GM23338 (cell line): ENCODE measurements around the gene SLC4A7. TPM values are rescaled to one million over a fixed set of nuclear protein-coding genes. Genes with fewer than 3 reads are reported as not detected.

ENCODE experiments used
- ATAC-seq: fragments of 200-7000 bp; cut with Tn5 transposase; 3 replicates; pipeline ENCODE4 v1.9.1; 2020
- DNase-seq: peaks from one replicate; pipeline ENCODE4 v3.0.0-alpha.2; 2015; ENCODE audit warnings: low spot score
- H2AFZ ChIP-seq: fragments of 200-600 bp; sonication (generic); 2 replicates; pipeline ENCODE4 v1.8.0; 2016; ENCODE audit warnings: antibody characterized with exemption, mild to moderate bottlenecking, moderate library complexity
- H3F3A ChIP-seq: fragments of 200-600 bp; sonication (generic); replicated peaks from 2 replicates; pipeline ENCODE4 v1.8.0; 2017; ENCODE audit warnings: antibody characterized with exemption, mixed run types, low read depth
- H3K27ac ChIP-seq: fragments of 200-600 bp; sonication (generic); 2 replicates; pipeline ENCODE4 v1.6.1; 2016; ENCODE audit warnings: low read depth
- H3K27me3 ChIP-seq: fragments of 200-600 bp; sonication (generic); 2 replicates; pipeline ENCODE4 v1.8.0; 2016; ENCODE audit warnings: mild to moderate bottlenecking, mixed run types, moderate library complexity; ENCODE audit not compliant: insufficient read depth
- H3K36me3 ChIP-seq: fragments of 200-600 bp; sonication (generic); 2 replicates; pipeline ENCODE4 v1.8.0; 2016; ENCODE audit warnings: mild to moderate bottlenecking; ENCODE audit not compliant: insufficient read depth
- H3K4me1 ChIP-seq: fragments of 200-600 bp; sonication (generic); 2 replicates; pipeline ENCODE4 v1.8.0; 2016; ENCODE audit warnings: mild to moderate bottlenecking, moderate library complexity; ENCODE audit not compliant: insufficient read depth
- H3K4me2 ChIP-seq: fragments of 200-600 bp; sonication (generic); 2 replicates; pipeline ENCODE4 v1.7.1; 2017; ENCODE audit warnings: mixed run types
- H3K4me3 ChIP-seq: fragments of 200-600 bp; sonication (generic); 2 replicates; pipeline ENCODE4 v1.6.1; 2016; ENCODE audit warnings: mixed run types
- H3K79me2 ChIP-seq: fragments of 200-600 bp; sonication (generic); replicated peaks from 2 replicates; pipeline ENCODE4 v1.8.0; 2017; ENCODE audit warnings: mild to moderate bottlenecking; ENCODE audit not compliant: insufficient read depth
- H3K9me2 ChIP-seq: fragments of 200-600 bp; sonication (generic); 2 replicates; pipeline ENCODE4 v1.8.0; 2017; ENCODE audit not compliant: insufficient read depth
- H4K20me1 ChIP-seq: fragments of 200-600 bp; sonication (generic); replicated peaks from 2 replicates; pipeline ENCODE4 v1.8.0; 2017; ENCODE audit warnings: mild to moderate bottlenecking; ENCODE audit not compliant: insufficient read depth
- H3K27ac Mint-ChIP-seq: 2 replicates; pipeline ENCODE4 v1.8.0; 2020; ENCODE audit warnings: inconsistent platforms, mild to moderate bottlenecking, moderate library complexity, mixed read lengths
- H3K27me3 Mint-ChIP-seq: 3 replicates; pipeline ENCODE4 v1.8.0; 2022; ENCODE audit warnings: low read depth, mild to moderate bottlenecking, moderate library complexity, mixed read lengths, inconsistent platforms; ENCODE audit not compliant: insufficient read depth, poor library complexity
- H3K36me3 Mint-ChIP-seq: 3 replicates; pipeline ENCODE4 v1.8.0; 2021; ENCODE audit warnings: low read depth, mild to moderate bottlenecking, inconsistent platforms, moderate library complexity, mixed read lengths
- H3K4me1 Mint-ChIP-seq: 3 replicates; pipeline ENCODE4 v1.8.0; 2020; ENCODE audit warnings: mild to moderate bottlenecking, inconsistent platforms, mixed read lengths
- H3K4me3 Mint-ChIP-seq: 3 replicates; pipeline ENCODE4 v1.8.0; 2021; ENCODE audit warnings: moderate library complexity, mild to moderate bottlenecking, inconsistent platforms, mixed read lengths
- H3K9me3 Mint-ChIP-seq: 3 replicates; pipeline ENCODE4 v1.8.0; 2020; ENCODE audit warnings: moderate library complexity, mild to moderate bottlenecking, inconsistent platforms, mixed read lengths
- CREB1 ChIP-seq: fragments of 250-450 bp; sonication (Bioruptor Pico); IDR thresholded peaks from 2 replicates; pipeline ENCODE4 v1.5.0; 2020; ENCODE audit warnings: low read depth, mild to moderate bottlenecking, moderate library complexity
- CTCF ChIP-seq, 2 experiments: fragments of 200-600 bp in 1 of 2; sonication (generic) in 1 of 2; conservative IDR thresholded peaks; 2 replicates each; pipeline versions ENCODE4 v1.5.1 to v1.6.1; 2016 to 2017; ENCODE audit warnings: antibody characterized with exemption in 2 of 2, low read depth in 2 of 2, mild to moderate bottlenecking in 2 of 2, moderate library complexity in 1 of 2
- EZH2 ChIP-seq: fragments of 200-600 bp; sonication (generic); IDR thresholded peaks from one replicate; pipeline ENCODE4 v1.8.0; 2017; ENCODE audit warnings: antibody characterized with exemption, mild to moderate bottlenecking, low read depth; ENCODE audit not compliant: unreplicated experiment
- EZH2phosphoT487 ChIP-seq: fragments of 200-600 bp; sonication (generic); IDR thresholded peaks from one replicate; pipeline ENCODE4 v1.8.1; 2018; ENCODE audit warnings: antibody characterized with exemption; ENCODE audit not compliant: unreplicated experiment
- JUNB ChIP-seq: IDR thresholded peaks from one replicate; pipeline ENCODE4 v1.6.1; 2016; ENCODE audit warnings: antibody characterized with exemption; ENCODE audit not compliant: unreplicated experiment
- NANOG ChIP-seq: IDR thresholded peaks from 2 replicates; pipeline ENCODE4 v1.6.1; 2016; ENCODE audit warnings: antibody characterized with exemption, borderline replicate concordance
- POLR2AphosphoS5 ChIP-seq: IDR thresholded peaks from 2 replicates; pipeline ENCODE4 v1.6.1; 2016; ENCODE audit warnings: antibody characterized with exemption, low read depth
- STAT1 ChIP-seq: IDR thresholded peaks from one replicate; pipeline ENCODE4 v1.6.1; 2016; ENCODE audit warnings: antibody characterized with exemption; ENCODE audit not compliant: unreplicated experiment
- ZNF114 ChIP-seq: fragments of 250-450 bp; sonication (Bioruptor Pico); IDR thresholded peaks from 2 replicates; pipeline ENCODE4 v1.5.0; 2020; ENCODE audit warnings: mild to moderate bottlenecking, moderate library complexity
- ZNF331 ChIP-seq: fragments of 250-450 bp; sonication (Bioruptor Pico); IDR thresholded peaks from 2 replicates; pipeline ENCODE4 v1.5.0; 2020; ENCODE audit warnings: low read depth, mild to moderate bottlenecking, moderate library complexity
- polyA plus RNA-seq: library from polyadenylated mRNA; unstranded; fragments of >200 nt; fragmentation: Nextera tagmentation; extraction: Ambion mirVana; gene quantifications from 2 replicates; pipeline ENCODE4 v1.2.1, GENCODE V29; 2016
- total RNA-seq: library from RNA; depleted of rRNA; stranded (reverse); fragments of >200 nt; shearing (Covaris generic); gene quantifications from 2 replicates; pipeline ENCODE4 v1.2.3, GENCODE V29; 2014
- TF ChIP-seq, protein P1 (sequence below): IDR thresholded peaks from one replicate; pipeline ENCODE4 v1.6.1; 2018; ENCODE audit warnings: antibody characterized with exemption; ENCODE audit not compliant: unreplicated experiment
- TF ChIP-seq, protein P2 (sequence below): fragments of 250-450 bp; sonication (Bioruptor Pico); IDR thresholded peaks from 2 replicates; pipeline ENCODE4 v1.5.0; 2020; ENCODE audit warnings: mild to moderate bottlenecking, moderate library complexity
- TF ChIP-seq, protein P3 (sequence below): IDR thresholded peaks from 2 replicates; pipeline ENCODE4 v1.6.1; 2016; ENCODE audit warnings: antibody characterized with exemption

Gene SLC4A7
- total and polyA plus RNA-seq, 2 experiments from 2014 or later, result 44.4 to 101 TPM

DNA sequence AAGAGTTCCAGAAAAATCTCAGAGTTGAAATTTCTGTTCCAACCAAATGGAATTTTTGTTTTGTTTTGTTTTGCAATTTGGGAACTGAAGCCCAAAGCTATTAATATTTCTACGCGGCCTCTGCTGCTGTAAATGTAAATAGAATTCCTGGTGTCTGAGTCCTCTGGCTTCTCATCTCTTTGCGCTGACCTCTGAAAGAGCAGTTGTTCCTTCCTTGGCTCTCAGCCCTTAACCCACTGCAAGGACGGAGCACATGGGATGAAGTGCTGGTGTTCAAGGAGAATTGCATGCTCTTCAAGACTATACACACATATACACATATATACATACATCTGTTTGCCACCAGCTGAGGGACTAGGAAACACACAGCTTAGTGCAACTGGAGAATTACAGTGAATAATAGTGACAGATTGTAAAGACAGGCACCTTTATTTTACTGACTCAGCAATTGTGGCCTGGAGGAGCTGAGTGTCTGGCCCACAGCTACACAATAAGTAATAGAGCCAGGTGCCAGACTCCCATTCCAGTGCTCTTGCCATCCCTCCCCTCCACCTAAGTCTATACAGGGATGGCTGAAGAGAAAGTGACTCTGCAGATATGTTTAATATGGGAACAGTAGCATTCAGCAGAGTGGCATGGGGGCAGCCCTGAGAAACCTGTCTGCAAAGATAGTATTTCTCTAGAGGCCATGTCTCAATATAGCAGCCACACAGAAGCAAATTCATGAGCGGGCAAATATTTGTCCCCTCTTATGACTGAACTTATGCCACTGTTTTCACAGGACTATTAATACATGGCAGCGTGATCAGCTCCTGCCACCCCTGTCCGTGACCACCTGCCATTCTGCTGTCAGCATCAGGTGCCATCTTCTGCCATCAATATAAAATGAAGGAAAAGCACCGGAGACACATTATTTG lies 157.3 kb downstream of the SLC4A7 start:
- no peaks in the 10 kb centered on the region for H4K20me1 ChIP-seq
- peaks cover 5% of the 10 kb centered on the region; the same call in 1 of the 2 replicates for H3K9me2 ChIP-seq
- Mint-ChIP-seq H3K4me3 (no peak overlapping the region), H3K4me1 (no peaks in the 10 kb centered on the region), H3K27ac (no peak overlapping the region), H3K36me3 (peaks cover 9% of the 10 kb centered on the region; the same call in 2 of the 3 replicates), H3K27me3 (no peaks in the 10 kb centered on the region), H3K9me3 (peaks cover 11% of the 10 kb centered on the region)
- no peaks in the 10 kb centered on the region for H3K4me1 ChIP-seq
- H3K4me2 ChIP-seq, result no peak overlapping the region
- no peak for TF ChIP-seq CREB1 (CRISPR knock-in tag)
- no peak for TF ChIP-seq ZNF331 (CRISPR knock-in tag)
- TF ChIP-seq, protein P1, sequence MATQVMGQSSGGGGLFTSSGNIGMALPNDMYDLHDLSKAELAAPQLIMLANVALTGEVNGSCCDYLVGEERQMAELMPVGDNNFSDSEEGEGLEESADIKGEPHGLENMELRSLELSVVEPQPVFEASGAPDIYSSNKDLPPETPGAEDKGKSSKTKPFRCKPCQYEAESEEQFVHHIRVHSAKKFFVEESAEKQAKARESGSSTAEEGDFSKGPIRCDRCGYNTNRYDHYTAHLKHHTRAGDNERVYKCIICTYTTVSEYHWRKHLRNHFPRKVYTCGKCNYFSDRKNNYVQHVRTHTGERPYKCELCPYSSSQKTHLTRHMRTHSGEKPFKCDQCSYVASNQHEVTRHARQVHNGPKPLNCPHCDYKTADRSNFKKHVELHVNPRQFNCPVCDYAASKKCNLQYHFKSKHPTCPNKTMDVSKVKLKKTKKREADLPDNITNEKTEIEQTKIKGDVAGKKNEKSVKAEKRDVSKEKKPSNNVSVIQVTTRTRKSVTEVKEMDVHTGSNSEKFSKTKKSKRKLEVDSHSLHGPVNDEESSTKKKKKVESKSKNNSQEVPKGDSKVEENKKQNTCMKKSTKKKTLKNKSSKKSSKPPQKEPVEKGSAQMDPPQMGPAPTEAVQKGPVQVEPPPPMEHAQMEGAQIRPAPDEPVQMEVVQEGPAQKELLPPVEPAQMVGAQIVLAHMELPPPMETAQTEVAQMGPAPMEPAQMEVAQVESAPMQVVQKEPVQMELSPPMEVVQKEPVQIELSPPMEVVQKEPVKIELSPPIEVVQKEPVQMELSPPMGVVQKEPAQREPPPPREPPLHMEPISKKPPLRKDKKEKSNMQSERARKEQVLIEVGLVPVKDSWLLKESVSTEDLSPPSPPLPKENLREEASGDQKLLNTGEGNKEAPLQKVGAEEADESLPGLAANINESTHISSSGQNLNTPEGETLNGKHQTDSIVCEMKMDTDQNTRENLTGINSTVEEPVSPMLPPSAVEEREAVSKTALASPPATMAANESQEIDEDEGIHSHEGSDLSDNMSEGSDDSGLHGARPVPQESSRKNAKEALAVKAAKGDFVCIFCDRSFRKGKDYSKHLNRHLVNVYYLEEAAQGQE, result no peak
- no peak for TF ChIP-seq POLR2AphosphoS5
- TF ChIP-seq, protein P2, sequence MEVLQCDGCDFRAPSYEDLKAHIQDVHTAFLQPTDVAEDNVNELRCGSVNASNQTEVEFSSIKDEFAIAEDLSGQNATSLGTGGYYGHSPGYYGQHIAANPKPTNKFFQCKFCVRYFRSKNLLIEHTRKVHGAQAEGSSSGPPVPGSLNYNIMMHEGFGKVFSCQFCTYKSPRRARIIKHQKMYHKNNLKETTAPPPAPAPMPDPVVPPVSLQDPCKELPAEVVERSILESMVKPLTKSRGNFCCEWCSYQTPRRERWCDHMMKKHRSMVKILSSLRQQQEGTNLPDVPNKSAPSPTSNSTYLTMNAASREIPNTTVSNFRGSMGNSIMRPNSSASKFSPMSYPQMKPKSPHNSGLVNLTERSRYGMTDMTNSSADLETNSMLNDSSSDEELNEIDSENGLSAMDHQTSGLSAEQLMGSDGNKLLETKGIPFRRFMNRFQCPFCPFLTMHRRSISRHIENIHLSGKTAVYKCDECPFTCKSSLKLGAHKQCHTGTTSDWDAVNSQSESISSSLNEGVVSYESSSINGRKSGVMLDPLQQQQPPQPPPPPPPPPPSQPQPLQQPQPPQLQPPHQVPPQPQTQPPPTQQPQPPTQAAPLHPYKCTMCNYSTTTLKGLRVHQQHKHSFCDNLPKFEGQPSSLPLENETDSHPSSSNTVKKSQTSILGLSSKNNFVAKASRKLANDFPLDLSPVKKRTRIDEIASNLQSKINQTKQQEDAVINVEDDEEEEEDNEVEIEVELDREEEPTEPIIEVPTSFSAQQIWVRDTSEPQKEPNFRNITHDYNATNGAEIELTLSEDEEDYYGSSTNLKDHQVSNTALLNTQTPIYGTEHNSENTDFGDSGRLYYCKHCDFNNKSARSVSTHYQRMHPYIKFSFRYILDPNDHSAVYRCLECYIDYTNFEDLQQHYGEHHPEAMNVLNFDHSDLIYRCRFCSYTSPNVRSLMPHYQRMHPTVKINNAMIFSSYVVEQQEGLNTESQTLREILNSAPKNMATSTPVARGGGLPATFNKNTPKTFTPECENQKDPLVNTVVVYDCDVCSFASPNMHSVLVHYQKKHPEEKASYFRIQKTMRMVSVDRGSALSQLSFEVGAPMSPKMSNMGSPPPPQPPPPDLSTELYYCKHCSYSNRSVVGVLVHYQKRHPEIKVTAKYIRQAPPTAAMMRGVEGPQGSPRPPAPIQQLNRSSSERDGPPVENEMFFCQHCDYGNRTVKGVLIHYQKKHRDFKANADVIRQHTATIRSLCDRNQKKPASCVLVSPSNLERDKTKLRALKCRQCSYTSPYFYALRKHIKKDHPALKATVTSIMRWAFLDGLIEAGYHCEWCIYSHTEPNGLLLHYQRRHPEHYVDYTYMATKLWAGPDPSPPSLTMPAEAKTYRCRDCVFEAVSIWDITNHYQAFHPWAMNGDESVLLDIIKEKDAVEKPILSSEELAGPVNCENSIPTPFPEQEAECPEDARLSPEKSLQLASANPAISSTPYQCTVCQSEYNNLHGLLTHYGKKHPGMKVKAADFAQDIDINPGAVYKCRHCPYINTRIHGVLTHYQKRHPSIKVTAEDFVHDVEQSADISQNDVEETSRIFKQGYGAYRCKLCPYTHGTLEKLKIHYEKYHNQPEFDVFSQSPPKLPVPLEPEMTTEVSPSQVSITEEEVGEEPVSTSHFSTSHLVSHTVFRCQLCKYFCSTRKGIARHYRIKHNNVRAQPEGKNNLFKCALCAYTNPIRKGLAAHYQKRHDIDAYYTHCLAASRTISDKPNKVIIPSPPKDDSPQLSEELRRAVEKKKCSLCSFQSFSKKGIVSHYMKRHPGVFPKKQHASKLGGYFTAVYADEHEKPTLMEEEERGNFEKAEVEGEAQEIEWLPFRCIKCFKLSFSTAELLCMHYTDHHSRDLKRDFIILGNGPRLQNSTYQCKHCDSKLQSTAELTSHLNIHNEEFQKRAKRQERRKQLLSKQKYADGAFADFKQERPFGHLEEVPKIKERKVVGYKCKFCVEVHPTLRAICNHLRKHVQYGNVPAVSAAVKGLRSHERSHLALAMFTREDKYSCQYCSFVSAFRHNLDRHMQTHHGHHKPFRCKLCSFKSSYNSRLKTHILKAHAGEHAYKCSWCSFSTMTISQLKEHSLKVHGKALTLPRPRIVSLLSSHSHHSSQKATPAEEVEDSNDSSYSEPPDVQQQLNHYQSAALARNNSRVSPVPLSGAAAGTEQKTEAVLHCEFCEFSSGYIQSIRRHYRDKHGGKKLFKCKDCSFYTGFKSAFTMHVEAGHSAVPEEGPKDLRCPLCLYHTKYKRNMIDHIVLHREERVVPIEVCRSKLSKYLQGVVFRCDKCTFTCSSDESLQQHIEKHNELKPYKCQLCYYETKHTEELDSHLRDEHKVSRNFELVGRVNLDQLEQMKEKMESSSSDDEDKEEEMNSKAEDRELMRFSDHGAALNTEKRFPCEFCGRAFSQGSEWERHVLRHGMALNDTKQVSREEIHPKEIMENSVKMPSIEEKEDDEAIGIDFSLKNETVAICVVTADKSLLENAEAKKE (CRISPR knock-in tag), result no peak
- TF ChIP-seq STAT1, result no peak
- TF ChIP-seq JUNB, result no peak
- TF ChIP-seq, protein P3, sequence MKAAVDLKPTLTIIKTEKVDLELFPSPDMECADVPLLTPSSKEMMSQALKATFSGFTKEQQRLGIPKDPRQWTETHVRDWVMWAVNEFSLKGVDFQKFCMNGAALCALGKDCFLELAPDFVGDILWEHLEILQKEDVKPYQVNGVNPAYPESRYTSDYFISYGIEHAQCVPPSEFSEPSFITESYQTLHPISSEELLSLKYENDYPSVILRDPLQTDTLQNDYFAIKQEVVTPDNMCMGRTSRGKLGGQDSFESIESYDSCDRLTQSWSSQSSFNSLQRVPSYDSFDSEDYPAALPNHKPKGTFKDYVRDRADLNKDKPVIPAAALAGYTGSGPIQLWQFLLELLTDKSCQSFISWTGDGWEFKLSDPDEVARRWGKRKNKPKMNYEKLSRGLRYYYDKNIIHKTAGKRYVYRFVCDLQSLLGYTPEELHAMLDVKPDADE, result no peak
- TF ChIP-seq CTCF (conservative IDR thresholded peaks at IDR 0.05; ENCODE audit: low read depth in 2 of 2), result no peak
- TF ChIP-seq ZNF114, result no peak
- TF ChIP-seq EZH2phosphoT487, result no peak
- TF ChIP-seq NANOG, result no peak
- no peak for TF ChIP-seq EZH2
- DNase-seq (no peak), ATAC-seq (no peak)
- H2AFZ ChIP-seq, result no peak overlapping the region
- H3F3A ChIP-seq, result no peaks in the 10 kb centered on the region
- no peak overlapping the region for H3K4me3 ChIP-seq
- no peaks in the 10 kb centered on the region for H3K27me3 ChIP-seq
- no peak overlapping the region for H3K27ac ChIP-seq
- H3K79me2 ChIP-seq, result no peaks in the 10 kb centered on the region
- H3K36me3 ChIP-seq, result no peaks in the 10 kb centered on the region
